GM23248 (cell line): ENCODE results near the gene PIGM. TPM values are rescaled to one million over a fixed set of nuclear protein-coding genes. Genes with fewer than 3 reads are reported as not detected.

Experiments used
- DNase-seq: peaks from one replicate; pipeline ENCODE4 v3.0.0-alpha.2; 2015
- H2AFZ ChIP-seq: fragments of 200-600 bp; sonication (generic); 2 replicates; pipeline ENCODE4 v1.6.1; 2016; ENCODE audit warnings: antibody characterized with exemption
- H3F3A ChIP-seq: fragments of 200-600 bp; sonication (generic); 2 replicates; pipeline ENCODE4 v1.6.1; 2016; ENCODE audit warnings: mild to moderate bottlenecking, antibody characterized with exemption, mixed run types; ENCODE audit not compliant: insufficient read depth
- H3K27ac ChIP-seq: fragments of 200-600 bp; sonication (generic); 2 replicates; pipeline ENCODE4 v1.5.1; 2016; ENCODE audit warnings: mild to moderate bottlenecking
- H3K27me3 ChIP-seq: fragments of 200-600 bp; sonication (generic); replicated peaks from 2 replicates; pipeline ENCODE4 v1.6.1; 2016; ENCODE audit warnings: mild to moderate bottlenecking; ENCODE audit not compliant: insufficient read depth
- H3K36me3 ChIP-seq: fragments of 200-600 bp; sonication (generic); 2 replicates; pipeline ENCODE4 v1.6.1; 2016; ENCODE audit warnings: low read depth, mild to moderate bottlenecking
- H3K4me1 ChIP-seq: fragments of 200-600 bp; sonication (generic); 2 replicates; pipeline ENCODE4 v1.6.1; 2016; ENCODE audit warnings: mild to moderate bottlenecking; ENCODE audit not compliant: insufficient read depth
- H3K4me2 ChIP-seq: fragments of 200-600 bp; sonication (generic); one replicate; pipeline ENCODE4 v1.6.1; 2016; ENCODE audit warnings: mild to moderate bottlenecking; ENCODE audit not compliant: unreplicated experiment
- H3K4me3 ChIP-seq: fragments of 200-600 bp; sonication (generic); 2 replicates; pipeline ENCODE4 v1.5.1; 2016; ENCODE audit warnings: mild to moderate bottlenecking
- H3K79me2 ChIP-seq: fragments of 200-600 bp; sonication (generic); 2 replicates; pipeline ENCODE4 v1.6.1; 2016; ENCODE audit warnings: mild to moderate bottlenecking; ENCODE audit not compliant: insufficient read depth
- H3K9ac ChIP-seq: fragments of 200-600 bp; sonication (generic); 2 replicates; pipeline ENCODE4 v1.6.1; 2016; ENCODE audit warnings: mild to moderate bottlenecking
- H3K9me2 ChIP-seq: fragments of 200-600 bp; sonication (generic); 2 replicates; pipeline ENCODE4 v1.6.1; 2016; ENCODE audit warnings: mixed run types, mild to moderate bottlenecking, moderate library complexity; ENCODE audit not compliant: insufficient read depth
- H3K9me3 ChIP-seq: fragments of 200-600 bp; sonication (generic); one replicate; pipeline ENCODE4 v1.6.1; 2017; ENCODE audit warnings: low read depth
- H4K20me1 ChIP-seq: fragments of 200-600 bp; sonication (generic); 2 replicates; pipeline ENCODE4 v1.6.0; 2016; ENCODE audit not compliant: insufficient read depth
- EZH2 ChIP-seq: fragments of 200-600 bp; sonication (generic); IDR thresholded peaks from 2 replicates; pipeline ENCODE4 v1.6.1; 2018; ENCODE audit warnings: antibody characterized with exemption, mild to moderate bottlenecking; ENCODE audit not compliant: insufficient read depth, poor library complexity, severe bottlenecking
- EZH2phosphoT487 ChIP-seq: fragments of 200-600 bp; sonication (generic); IDR thresholded peaks from 2 replicates; pipeline ENCODE4 v1.6.1; 2018; ENCODE audit warnings: antibody characterized with exemption, moderate library complexity, mild to moderate bottlenecking, low read depth; ENCODE audit not compliant: insufficient read depth
- WGBS, 2 experiments: methylation state at CpG; one replicate each; pipeline ENCODE4 v1.1.6; 2015 to 2017; ENCODE audit warnings: low lambda C conversion rate in 2 of 2, low coverage in 1 of 2; ENCODE audit errors: missing lambda C conversion rate in 2 of 2; 5-methylcytosine and 5-hydroxymethylcytosine counted together
- in situ Hi-C: fragments of 300-500 bp; cut with MboI; formaldehyde crosslinking; loops from 2 replicates; pipeline ENCODE4 v1.15.0; 2020
- polyA plus RNA-seq: library from polyadenylated mRNA; unstranded; fragments of >200 nt; fragmentation: Nextera tagmentation; extraction: Ambion mirVana; gene quantifications from 2 replicates; pipeline ENCODE4 v1.2.1, GENCODE V29; 2016
- total RNA-seq: library from RNA; depleted of rRNA; stranded (reverse); fragments of >200 nt; shearing (Covaris generic); gene quantifications from 2 replicates; pipeline ENCODE4 v1.2.3, GENCODE V29; 2014

PIGM gene
- total and polyA plus RNA-seq, 2 experiments from 2014 or later = 5.4 to 5.5 TPM

- Histone ChIP-seq H3K9me3 (no peaks in the 10 kb centered on the region), H3K4me1 (no peaks in the 10 kb centered on the region), H3F3A (no peaks in the 10 kb centered on the region), H3K27ac (no peak overlapping the region), H3K9ac (no peak overlapping the region), H3K4me3 (no peak overlapping the region), H2AFZ (no peak overlapping the region), H3K9me2 (no peaks in the 10 kb centered on the region), H3K4me2 (no peak overlapping the region), H3K79me2 (no peaks in the 10 kb centered on the region), H3K36me3 (no peaks in the 10 kb centered on the region), H4K20me1 (no peaks in the 10 kb centered on the region), H3K27me3 (peaks cover 54% of the 10 kb centered on the region)
- no peak for TF ChIP-seq EZH2phosphoT487
- TF ChIP-seq EZH2 = no peak
- DNase-seq = peak; percentile 63
- WGBS, 2 experiments = 18 to 19% methylated on average over 8 of the region's 8 CpGs
- in situ Hi-C loops = no loop called here
These were observed 46.9 kb upstream of the PIGM start for GRCh38 chr1:160078512-160079195.

- H3K9ac ChIP-seq = no peak overlapping the region
- no peaks in the 10 kb centered on the region for H3K4me1 ChIP-seq
- in situ Hi-C loops = no loop called here
- no peak overlapping the region for H3K4me2 ChIP-seq
- no peak overlapping the region for H3K4me3 ChIP-seq
- H3K27ac ChIP-seq = no peak overlapping the region
- H3K9me3 ChIP-seq = no peaks in the 10 kb centered on the region
- no peaks in the 10 kb centered on the region for H3K79me2 ChIP-seq
- DNase-seq = no peak
- TF ChIP-seq EZH2phosphoT487 = no peak
- TF ChIP-seq EZH2 = no peak
- H3K36me3 ChIP-seq = no peaks in the 10 kb centered on the region
- H2AFZ ChIP-seq = no peak overlapping the region
- H3K9me2 ChIP-seq = no peaks in the 10 kb centered on the region
- H4K20me1 ChIP-seq = no peaks in the 10 kb centered on the region
- H3K27me3 ChIP-seq = peaks cover 47% of the 10 kb centered on the region
- H3F3A ChIP-seq = no peaks in the 10 kb centered on the region
These were observed 45.7 kb upstream of the PIGM start for GRCh38 chr1:160077486-160077885.

DNA sequence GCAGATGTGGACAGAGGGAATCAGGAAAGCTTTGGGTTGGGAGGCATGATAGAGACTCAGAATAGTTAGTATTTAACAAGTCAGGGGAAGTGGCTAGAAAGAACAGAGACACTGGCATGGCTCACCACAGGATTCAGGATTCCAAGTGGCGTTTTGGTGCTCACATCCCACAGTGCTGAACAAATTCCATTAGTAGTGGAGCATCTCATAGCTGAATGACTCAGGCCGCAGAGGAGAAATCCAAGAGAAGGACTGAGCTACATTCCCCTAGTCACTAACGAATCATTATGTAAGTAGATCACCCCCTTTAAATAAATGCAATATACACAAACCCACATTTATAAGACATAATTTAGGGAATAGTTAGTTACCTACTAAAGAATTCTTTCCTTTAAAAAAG, 44.5 kb upstream of the PIGM start:
- Histone ChIP-seq H3K79me2 (no peaks in the 10 kb centered on the region), H3F3A (no peaks in the 10 kb centered on the region), H3K27me3 (peaks cover 36% of the 10 kb centered on the region), H3K4me3 (no peak overlapping the region), H4K20me1 (no peaks in the 10 kb centered on the region), H3K4me1 (no peaks in the 10 kb centered on the region), H3K9ac (no peak overlapping the region), H3K36me3 (no peaks in the 10 kb centered on the region), H3K9me3 (no peaks in the 10 kb centered on the region), H3K9me2 (no peaks in the 10 kb centered on the region), H2AFZ (no peak overlapping the region), H3K4me2 (no peak overlapping the region), H3K27ac (no peak overlapping the region)
- no peak for TF ChIP-seq EZH2phosphoT487
- TF ChIP-seq EZH2 = no peak
- in situ Hi-C loops = no loop called here
- peak; percentile 29 for DNase-seq
- 63 to 70% methylated on average over 3 of the region's 3 CpGs for WGBS, 2 experiments

GRCh38 chr1:160075836-160076235, 44.0 kb upstream of the PIGM start:
- H3K27me3 ChIP-seq = peaks cover 37% of the 10 kb centered on the region
- in situ Hi-C loops = no loop called here
- no peak for DNase-seq
- no peaks in the 10 kb centered on the region for H3K9me3 ChIP-seq
- no peak overlapping the region for H3K4me2 ChIP-seq
- H3K79me2 ChIP-seq = no peaks in the 10 kb centered on the region
- no peaks in the 10 kb centered on the region for H3K4me1 ChIP-seq
- H2AFZ ChIP-seq = no peak overlapping the region
- H4K20me1 ChIP-seq = no peaks in the 10 kb centered on the region
- H3K27ac ChIP-seq = no peak overlapping the region
- H3K4me3 ChIP-seq = no peak overlapping the region
- TF ChIP-seq EZH2phosphoT487 (no peak), EZH2 (no peak)
- H3K9me2 ChIP-seq = no peaks in the 10 kb centered on the region
- H3K9ac ChIP-seq = no peak overlapping the region
- no peaks in the 10 kb centered on the region for H3K36me3 ChIP-seq
- H3F3A ChIP-seq = no peaks in the 10 kb centered on the region
- WGBS, 2 experiments = 37 to 43% methylated on average over 2 of the region's 2 CpGs

DNA sequence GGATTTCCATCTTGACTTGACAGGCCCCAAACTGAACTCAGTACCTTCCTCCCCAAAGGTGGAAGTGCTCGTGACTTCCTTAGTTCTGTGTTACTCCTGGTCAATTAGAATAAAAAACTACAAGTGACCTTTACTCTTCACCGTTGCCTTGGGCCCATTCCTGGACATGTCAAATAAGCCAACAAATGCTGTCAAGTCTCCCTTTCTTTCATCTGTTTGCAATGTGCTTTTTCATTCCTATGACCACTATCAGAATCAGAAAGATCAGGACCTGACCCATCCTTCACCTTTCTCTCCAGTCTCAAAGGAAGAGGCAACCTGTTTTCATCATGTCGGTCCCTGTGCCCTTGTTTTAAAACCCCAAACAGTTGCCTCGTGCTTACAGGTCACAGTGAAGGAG, 43.1 kb upstream of the PIGM start:
- Histone ChIP-seq H3K9me3 (no peaks in the 10 kb centered on the region), H2AFZ (no peak overlapping the region), H3K9ac (no peak overlapping the region), H3K36me3 (no peaks in the 10 kb centered on the region), H3K4me3 (no peak overlapping the region), H3K4me2 (no peak overlapping the region), H3K9me2 (no peaks in the 10 kb centered on the region), H3K27ac (no peak overlapping the region), H3F3A (no peaks in the 10 kb centered on the region), H3K79me2 (no peaks in the 10 kb centered on the region), H3K4me1 (no peaks in the 10 kb centered on the region), H4K20me1 (no peaks in the 10 kb centered on the region), H3K27me3 (peaks cover 32% of the 10 kb centered on the region)
- no peak for DNase-seq
- TF ChIP-seq EZH2 = no peak
- TF ChIP-seq EZH2phosphoT487 = no peak
- 35 to 46% methylated on average over 4 of the region's 4 CpGs for WGBS, 2 experiments
- in situ Hi-C loops = no loop called here
